Upper lobe of right lung (tissue), 1 donor: ENCODE results near the gene PDE8A. TPM values are rescaled to one million over a fixed set of nuclear protein-coding genes. Genes with fewer than 3 reads are reported as not detected.

Experiments used
- ATAC-seq: fragments of 200-7000 bp; cut with Tn5 transposase; one replicate; pipeline ENCODE4 v1.9.1; 2020; ENCODE audit warnings: mild to moderate bottlenecking, moderate library complexity
- DNase-seq: peaks from one replicate; pipeline ENCODE4 v3.0.0-alpha.2; 2020
- H3K27ac ChIP-seq: fragments of 200-600 bp; one replicate; pipeline ENCODE4 v1.8.0; 2022
- H3K27me3 ChIP-seq: fragments of 200-600 bp; one replicate; pipeline ENCODE4 v1.8.0; 2022; ENCODE audit warnings: mild to moderate bottlenecking
- H3K36me3 ChIP-seq: fragments of 200-600 bp; one replicate; pipeline ENCODE4 v1.8.0; 2022
- H3K4me1 ChIP-seq: fragments of 200-600 bp; one replicate; pipeline ENCODE4 v1.8.0; 2022
- H3K4me3 ChIP-seq: fragments of 200-600 bp; one replicate; pipeline ENCODE4 v1.8.0; 2022; ENCODE audit warnings: mild to moderate bottlenecking
- H3K9me3 ChIP-seq: fragments of 200-600 bp; one replicate; pipeline ENCODE4 v1.8.0; 2022
- intact Hi-C: fragments of 100-400 bp; cut with DNase I; formaldehyde crosslinking; loops from one replicate; pipeline ENCODE4 v1.11.0; 2022
- total RNA-seq: library from RNA; stranded (reverse); fragmentation: NEBNext Ultra II Directional; extraction: Animal tissue kit (Norgen Biotek cat#: 25700); gene quantifications from one replicate; pipeline ENCODE4 v1.2.1, GENCODE V29; 2021
- TF ChIP-seq, protein P1 (sequence below): fragments of 200-600 bp; IDR thresholded peaks from one replicate; pipeline ENCODE4 v1.8.0; 2022; ENCODE audit warnings: antibody characterized with exemption
- donor health status: DM: no; HTN: yes; CAD: no; lungs with severe emphysema.

Gene PDE8A
- total RNA-seq, 1 donor from 2014 or later, result 54.7 TPM

DNA sequence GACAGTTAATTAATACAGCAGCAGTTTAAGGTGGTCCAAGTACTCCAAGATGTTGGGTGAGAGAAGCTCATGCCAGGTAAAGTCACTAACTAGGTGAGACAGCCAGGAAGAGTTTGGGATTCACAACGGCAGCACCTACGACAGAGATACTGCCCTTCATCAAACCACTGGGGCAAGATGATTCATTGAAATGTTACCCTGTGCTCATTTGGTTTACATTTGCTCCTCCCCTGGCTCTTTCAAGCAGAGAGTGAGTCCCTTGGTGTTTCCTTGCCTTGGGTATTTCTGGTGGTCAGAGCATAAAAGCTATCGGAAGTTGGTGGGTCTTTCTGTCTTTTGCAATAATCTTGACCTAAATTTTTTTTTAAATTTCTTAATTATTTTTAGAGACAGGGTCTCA, 19.9 kb upstream of the PDE8A start:
- Histone ChIP-seq H3K27ac (no peak overlapping the region), H3K9me3 (no peaks in the 10 kb centered on the region), H3K4me1 (no peaks in the 10 kb centered on the region), H3K36me3 (no peaks in the 10 kb centered on the region), H3K27me3 (no peaks in the 10 kb centered on the region), H3K4me3 (no peak overlapping the region)
- ATAC-seq, result no peak
- intact Hi-C loops, result no loop called here
- TF ChIP-seq, protein P1, sequence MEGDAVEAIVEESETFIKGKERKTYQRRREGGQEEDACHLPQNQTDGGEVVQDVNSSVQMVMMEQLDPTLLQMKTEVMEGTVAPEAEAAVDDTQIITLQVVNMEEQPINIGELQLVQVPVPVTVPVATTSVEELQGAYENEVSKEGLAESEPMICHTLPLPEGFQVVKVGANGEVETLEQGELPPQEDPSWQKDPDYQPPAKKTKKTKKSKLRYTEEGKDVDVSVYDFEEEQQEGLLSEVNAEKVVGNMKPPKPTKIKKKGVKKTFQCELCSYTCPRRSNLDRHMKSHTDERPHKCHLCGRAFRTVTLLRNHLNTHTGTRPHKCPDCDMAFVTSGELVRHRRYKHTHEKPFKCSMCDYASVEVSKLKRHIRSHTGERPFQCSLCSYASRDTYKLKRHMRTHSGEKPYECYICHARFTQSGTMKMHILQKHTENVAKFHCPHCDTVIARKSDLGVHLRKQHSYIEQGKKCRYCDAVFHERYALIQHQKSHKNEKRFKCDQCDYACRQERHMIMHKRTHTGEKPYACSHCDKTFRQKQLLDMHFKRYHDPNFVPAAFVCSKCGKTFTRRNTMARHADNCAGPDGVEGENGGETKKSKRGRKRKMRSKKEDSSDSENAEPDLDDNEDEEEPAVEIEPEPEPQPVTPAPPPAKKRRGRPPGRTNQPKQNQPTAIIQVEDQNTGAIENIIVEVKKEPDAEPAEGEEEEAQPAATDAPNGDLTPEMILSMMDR, result no peak
- no peak for DNase-seq

GRCh38 chr15:84962955-84963354, 18.7 kb upstream of the PDE8A start:
- H3K36me3 ChIP-seq, result no peaks in the 10 kb centered on the region
- no peaks in the 10 kb centered on the region for H3K4me1 ChIP-seq
- H3K27me3 ChIP-seq, result no peaks in the 10 kb centered on the region
- no peak overlapping the region for H3K4me3 ChIP-seq
- intact Hi-C loops, result no loop called here
- H3K27ac ChIP-seq, result no peak overlapping the region
- no peaks in the 10 kb centered on the region for H3K9me3 ChIP-seq
- ATAC-seq (peak; percentile 27), DNase-seq (no peak)
- TF ChIP-seq, protein P1, result no peak

DNA sequence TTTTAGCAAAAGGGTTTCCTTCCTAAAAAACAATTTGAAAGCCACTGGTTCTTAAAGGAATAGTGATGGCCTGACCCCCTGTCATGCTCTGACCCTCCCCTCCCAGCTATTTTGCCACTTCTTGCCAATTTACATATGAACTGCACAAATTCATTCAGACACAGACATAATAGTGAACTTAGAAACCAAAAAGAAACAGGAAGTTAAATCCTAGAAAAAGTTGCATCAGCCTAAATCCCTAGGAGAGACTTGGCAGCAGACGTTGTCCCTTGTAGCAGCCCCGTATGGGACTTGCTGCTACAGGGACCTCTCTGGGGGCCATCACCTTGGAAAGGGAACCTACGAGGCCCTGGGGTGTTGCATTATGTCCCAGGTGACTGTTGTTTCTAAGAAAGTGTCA, 14.3 kb upstream of the PDE8A start:
- intact Hi-C loops, result no loop called here
- no peak for ATAC-seq
- no peak overlapping the region for H3K4me3 ChIP-seq
- H3K9me3 ChIP-seq, result no peaks in the 10 kb centered on the region
- TF ChIP-seq, protein P1, result no peak
- DNase-seq, result no peak
- no peak overlapping the region for H3K27ac ChIP-seq
- no peaks in the 10 kb centered on the region for H3K4me1 ChIP-seq
- no peaks in the 10 kb centered on the region for H3K27me3 ChIP-seq
- H3K36me3 ChIP-seq, result no peaks in the 10 kb centered on the region

- H3K27ac ChIP-seq, result no peak overlapping the region
- no peaks in the 10 kb centered on the region for H3K4me1 ChIP-seq
- DNase-seq (no peak), ATAC-seq (no peak)
- H3K4me3 ChIP-seq, result no peak overlapping the region
- H3K27me3 ChIP-seq, result no peaks in the 10 kb centered on the region
- H3K36me3 ChIP-seq, result no peaks in the 10 kb centered on the region
- intact Hi-C loops, result no loop called here
- no peaks in the 10 kb centered on the region for H3K9me3 ChIP-seq
- TF ChIP-seq, protein P1, result no peak
These were observed 13.4 kb upstream of the PDE8A start for GRCh38 chr15:84968301-84968700.

GRCh38 chr15:84969257-84969656, 12.4 kb upstream of the PDE8A start:
- no peaks in the 10 kb centered on the region for H3K4me1 ChIP-seq
- no peaks in the 10 kb centered on the region for H3K36me3 ChIP-seq
- TF ChIP-seq, protein P1, result no peak
- DNase-seq, result no peak
- ATAC-seq, result no peak
- no peaks in the 10 kb centered on the region for H3K9me3 ChIP-seq
- H3K27ac ChIP-seq, result no peak overlapping the region
- H3K27me3 ChIP-seq, result no peaks in the 10 kb centered on the region
- no peak overlapping the region for H3K4me3 ChIP-seq
- intact Hi-C loops, result no loop called here

- Histone ChIP-seq H3K36me3 (no peaks in the 10 kb centered on the region), H3K4me1 (no peaks in the 10 kb centered on the region), H3K9me3 (no peaks in the 10 kb centered on the region), H3K27ac (no peak overlapping the region), H3K27me3 (no peaks in the 10 kb centered on the region), H3K4me3 (no peak overlapping the region)
- TF ChIP-seq, protein P1, result no peak
- intact Hi-C loops, result no loop called here
- DNase-seq, result no peak
- no peak for ATAC-seq
These were observed 10.8 kb upstream of the PDE8A start for GRCh38 chr15:84970843-84971242.
